CD14-positive monocyte (primary cell): ENCODE measurements around the gene UQCC2. TPM values are rescaled to one million over a fixed set of nuclear protein-coding genes. Genes with fewer than 3 reads are reported as not detected.

Source experiments
- DNase-seq, 3 donors: peaks; one replicate each; pipeline ENCODE4 v3.0.0-alpha.2; 2011 to 2022
- H2AFZ ChIP-seq: 2 replicates; pipeline ENCODE4 v1.6.0; 2012; ENCODE audit warnings: mild to moderate bottlenecking, low read depth, low read length, inconsistent platforms; ENCODE audit not compliant: insufficient read depth, poor library complexity, severe bottlenecking
- H3K27ac ChIP-seq, 2 donors: 1 replicate in 1 of 2; 2 replicates in 1 of 2; pipeline ENCODE4 v1.5.1; 2012 to 2013; ENCODE audit warnings: low read length in 2 of 2, control low read depth in 1 of 2, inconsistent platforms in 1 of 2, low read depth in 1 of 2, mild to moderate bottlenecking in 1 of 2
- H3K27me3 ChIP-seq, 2 donors: one replicate each; pipeline versions ENCODE4 v1.6.0 to v1.6.1; 2011 to 2013; ENCODE audit warnings: low read length in 2 of 2; ENCODE audit not compliant: control insufficient read depth in 2 of 2, insufficient read depth in 2 of 2
- H3K36me3 ChIP-seq, 2 donors: replicated peaks in 1 of 2; 1 replicate in 1 of 2; 2 replicates in 1 of 2; pipeline versions ENCODE4 v1.5.1 to v1.6.1; 2012 to 2013; ENCODE audit warnings: low read length in 2 of 2, control low read depth in 1 of 2, inconsistent platforms in 1 of 2, mild to moderate bottlenecking in 1 of 2; ENCODE audit not compliant: insufficient read depth in 2 of 2, control insufficient read depth in 1 of 2
- H3K4me1 ChIP-seq, 2 donors: 1 replicate in 1 of 2; 2 replicates in 1 of 2; pipeline versions ENCODE4 v1.5.1 to v1.6.1; 2012 to 2013; ENCODE audit warnings: low read length in 2 of 2, control low read depth in 1 of 2, inconsistent platforms in 1 of 2, mild to moderate bottlenecking in 1 of 2, moderate library complexity in 1 of 2; ENCODE audit not compliant: insufficient read depth in 2 of 2, control insufficient read depth in 1 of 2
- H3K4me2 ChIP-seq: replicated peaks from 2 replicates; pipeline ENCODE3; 2012; ENCODE audit warnings: low read length, moderate library complexity, mild to moderate bottlenecking; ENCODE audit not compliant: poor library complexity, severe bottlenecking; ENCODE audit errors: extremely low read depth
- H3K4me3 ChIP-seq, 3 experiments: fragments of 200-600 bp in 1 of 3; sonication (generic) in 1 of 3; replicated peaks in 1 of 3; 1 replicate in 2 of 3; 2 replicates in 1 of 3; pipeline ENCODE4 v1.5.1; 2011 to 2013; ENCODE audit warnings: low read length in 3 of 3, mild to moderate bottlenecking in 3 of 3, control low read depth in 2 of 3, low read depth in 2 of 3, inconsistent platforms in 1 of 3, moderate library complexity in 1 of 3
- H3K79me2 ChIP-seq: 2 replicates; pipeline ENCODE4 v1.6.0; 2012; ENCODE audit warnings: mild to moderate bottlenecking, control low read depth, inconsistent platforms, low read length, moderate library complexity; ENCODE audit not compliant: insufficient read depth
- H3K9ac ChIP-seq: 2 replicates; pipeline ENCODE4 v1.6.0; 2017; ENCODE audit warnings: low read length, mild to moderate bottlenecking; ENCODE audit not compliant: insufficient read depth, poor library complexity, severe bottlenecking
- H3K9me3 ChIP-seq, 2 donors: replicated peaks in 1 of 2; 1 replicate in 1 of 2; 2 replicates in 1 of 2; pipeline versions ENCODE4 v1.5.1 to v1.6.1; 2012 to 2013; ENCODE audit warnings: low read length in 2 of 2, control low read depth in 1 of 2; ENCODE audit not compliant: control insufficient read depth in 1 of 2, insufficient read depth in 1 of 2
- H4K20me1 ChIP-seq: 2 replicates; pipeline ENCODE4 v1.6.0; 2012; ENCODE audit warnings: mild to moderate bottlenecking, low read length, control low read depth, moderate library complexity; ENCODE audit not compliant: insufficient read depth
- H3K27ac Mint-ChIP-seq, 7 donors: one replicate each; pipeline ENCODE4 v1.8.0; 2020; ENCODE audit warnings: mild to moderate bottlenecking in 7 of 7, mixed read lengths in 7 of 7, moderate library complexity in 6 of 7, inconsistent platforms in 2 of 7
- H3K27me3 Mint-ChIP-seq, 3 donors: one replicate each; pipeline ENCODE4 v1.8.0; 2021 to 2022; ENCODE audit warnings: low read depth in 3 of 3, mild to moderate bottlenecking in 3 of 3, mixed read lengths in 3 of 3, moderate library complexity in 3 of 3, inconsistent platforms in 1 of 3
- H3K36me3 Mint-ChIP-seq, 2 donors: one replicate each; pipeline ENCODE4 v1.8.0; 2020; ENCODE audit warnings: mixed read lengths in 2 of 2, inconsistent platforms in 1 of 2, mild to moderate bottlenecking in 1 of 2
- H3K4me1 Mint-ChIP-seq: one replicate; pipeline ENCODE4 v1.8.0; 2020; ENCODE audit warnings: mild to moderate bottlenecking, mixed read lengths
- H3K4me3 Mint-ChIP-seq, 2 donors: one replicate each; pipeline ENCODE4 v1.8.0; 2020; ENCODE audit warnings: mild to moderate bottlenecking in 2 of 2, mixed read lengths in 2 of 2, moderate library complexity in 1 of 2
- H3K9me3 Mint-ChIP-seq, 7 donors: one replicate each; pipeline ENCODE4 v1.8.0; 2020 to 2022; ENCODE audit warnings: mixed read lengths in 7 of 7, mild to moderate bottlenecking in 6 of 7, moderate library complexity in 6 of 7, inconsistent platforms in 2 of 7
- CTCF ChIP-seq: fragments of 200-600 bp; IDR thresholded peaks from one replicate; pipeline ENCODE4 v1.8.0; 2022; ENCODE audit warnings: antibody characterized with exemption, mild to moderate bottlenecking
- WGBS: methylation state at CpG from one replicate; pipeline ENCODE4 v1.1.5; 2013; ENCODE audit warnings: missing lambda C conversion rate; ENCODE audit not compliant: insufficient coverage; 5-methylcytosine and 5-hydroxymethylcytosine counted together
- intact Hi-C, 2 donors: fragments of 100-400 bp; cut with micrococcal nuclease; formaldehyde crosslinking; loops; one replicate each; pipeline versions ENCODE4 v1.15.0 to v1.15.1; 2023
- polyA plus RNA-seq, 3 donors: library from polyadenylated mRNA; depleted of rRNA in 1 of 3; unstranded in 2 of 3; stranded (reverse) in 1 of 3; fragments of 300-500 nt in 2 of 3; fragments of >200 nt in 1 of 3; fragmentation: Illumina TruSeq in 2 of 3; gene quantifications; 1 replicate in 2 of 3; 2 replicates in 1 of 3; pipeline ENCODE4 v1.2.3, GENCODE V29; 2012 to 2021

The UQCC2 gene
- polyA plus RNA-seq, 3 donors: 10.3 to 39.3 (median 37.2) TPM

GRCh38 chr6:33750244-33750991 lies 38.9 kb upstream of the UQCC2 start:
- WGBS: 38% methylated on average over 7 of the region's 11 CpGs

GRCh38 chr6:33749401-33749800 lies 37.9 kb upstream of the UQCC2 start:
- WGBS: 100% methylated on average over 1 of the region's 7 CpGs
- Histone ChIP-seq H2AFZ (no peak overlapping the region), H3K27me3 (no peaks in the 10 kb centered on the region), H3K4me1 (no peaks in the 10 kb centered on the region), H3K4me2 (no peak overlapping the region), H3K9ac (no peak overlapping the region), H4K20me1 (no peaks in the 10 kb centered on the region), H3K79me2 (no peaks in the 10 kb centered on the region), H3K4me3 (no peak overlapping the region), H3K9me3 (no peaks in the 10 kb centered on the region), H3K36me3 (no peaks in the 10 kb centered on the region), H3K27ac (no peak overlapping the region)
- Mint-ChIP-seq H3K4me1 (peaks cover 13% of the 10 kb centered on the region), H3K4me3 (no peak overlapping the region), H3K9me3 (no peaks in the 10 kb centered on the region), H3K27ac (no peak overlapping the region), H3K36me3 (no peaks in the 10 kb centered on the region), H3K27me3 (peaks cover 0 to 9% (median 4%) of the 10 kb centered on the region in 3 donors)
- TF ChIP-seq CTCF: no peak
- no peak for DNase-seq
- intact Hi-C loops: no loop called here

More at GRCh38 chr6:33750244-33750991, 38.9 kb upstream of the UQCC2 start:
- intact Hi-C loops: no loop called here
- no peaks in the 10 kb centered on the region for H4K20me1 ChIP-seq
- no peak overlapping the region for H3K9ac ChIP-seq
- TF ChIP-seq CTCF: no peak
- no peak overlapping the region for H3K4me3 ChIP-seq
- peaks cover 13% of the 10 kb centered on the region for H3K4me1 Mint-ChIP-seq
- H3K27ac Mint-ChIP-seq: peak overlapping the region in 2 of 7 donors; percentile 32 to 83
- H3K27me3 Mint-ChIP-seq: peaks cover 0 to 9% (median 4%) of the 10 kb centered on the region in 3 donors
- no peaks in the 10 kb centered on the region for H3K36me3 Mint-ChIP-seq
- H3K9me3 ChIP-seq: no peaks in the 10 kb centered on the region
- no peaks in the 10 kb centered on the region for H3K4me1 ChIP-seq
- H3K27ac ChIP-seq: no peak overlapping the region
- no peak overlapping the region for H3K4me2 ChIP-seq
- H3K27me3 ChIP-seq: no peaks in the 10 kb centered on the region
- no peaks in the 10 kb centered on the region for H3K9me3 Mint-ChIP-seq
- no peaks in the 10 kb centered on the region for H3K79me2 ChIP-seq
- H3K36me3 ChIP-seq: no peaks in the 10 kb centered on the region
- H2AFZ ChIP-seq: no peak overlapping the region
- H3K4me3 Mint-ChIP-seq: peak overlapping the region in 1 of 2 donors; percentile 35
- DNase-seq: no peak
